GM19023 (cell line): ENCODE results near the gene NOX1.
A peak's percentile ranks its signal among the peaks of the same experiment; 100 is the strongest.
"Not testable (repeated sequence)": the region's sequence is repeated elsewhere in the genome, so short reads cannot be mapped to it uniquely, and the experiment has no call there.

ENCODE experiments used
- ATAC-seq: cut with Tn5 transposase; IDR thresholded peaks from one replicate; pipeline ENCODE4 v1.9.1; 2021; ENCODE audit warnings: mild to moderate bottlenecking, moderate library complexity; ENCODE audit not compliant: unreplicated experiment

NOX1 gene

GRCh38 chrX:100819837-100820666, 54.1 kb downstream of the NOX1 start, which contains the start of gene CSTF2:
TSS of gene CSTF2 (plus strand) at chrX:100820391. CDS start at chrX:100820417, 26 bp downstream.
- ATAC-seq, result peak; percentile 99

- ATAC-seq, result no peak
Measured at GRCh38 chrX:100819534-100819836, 54.7 kb downstream of the NOX1 start.

GRCh38 chrX:100817340-100817739, 56.8 kb downstream of the NOX1 start:
- ATAC-seq, result no peak

GRCh38 chrX:100812216-100813158, 61.7 kb downstream of the NOX1 start:
- ATAC-seq, result no peak

- ATAC-seq, result not testable (repeated sequence)
Measured at GRCh38 chrX:100808265-100808664, 65.9 kb downstream of the NOX1 start.

- ATAC-seq, result no peak
Measured at GRCh38 chrX:100804780-100805179, 69.4 kb downstream of the NOX1 start.

- ATAC-seq, result no peak
Measured at GRCh38 chrX:100802843-100803242, 71.3 kb downstream of the NOX1 start.

- no peak for ATAC-seq
Measured at GRCh38 chrX:100798484-100799214, 75.5 kb downstream of the NOX1 start.

- ATAC-seq, result no peak
Measured at GRCh38 chrX:100797359-100797758, 76.8 kb downstream of the NOX1 start.

- not testable (repeated sequence) for ATAC-seq
Measured at GRCh38 chrX:100796371-100796770, 77.8 kb downstream of the NOX1 start.
